MM.1S (cell line): ENCODE data around the gene RGPD5.
"Not testable (repeated sequence)": the region's sequence is repeated elsewhere in the genome, so short reads cannot be mapped to it uniquely, and the experiment has no call there.

Experiments used
- EZH2 ChIP-seq: fragments of 300-600 bp; sonication (generic); optimal IDR thresholded peaks from 2 replicates; pipeline ENCODE3; 2017; ENCODE audit warnings: low read depth, mild to moderate bottlenecking, antibody characterized with exemption, low read length, mixed read lengths
- EZH2phosphoT487 ChIP-seq: fragments of 300-600 bp; sonication (generic); IDR thresholded peaks from 2 replicates; pipeline ENCODE4 v1.6.1; 2018; ENCODE audit warnings: antibody characterized with exemption, low read length
- TF ChIP-seq, protein P1 (sequence below): fragments of 300-600 bp; sonication (generic); IDR thresholded peaks from 2 replicates; pipeline ENCODE4 v1.5.1; 2016; ENCODE audit warnings: antibody characterized with exemption, low read length, mixed read lengths

DNA sequence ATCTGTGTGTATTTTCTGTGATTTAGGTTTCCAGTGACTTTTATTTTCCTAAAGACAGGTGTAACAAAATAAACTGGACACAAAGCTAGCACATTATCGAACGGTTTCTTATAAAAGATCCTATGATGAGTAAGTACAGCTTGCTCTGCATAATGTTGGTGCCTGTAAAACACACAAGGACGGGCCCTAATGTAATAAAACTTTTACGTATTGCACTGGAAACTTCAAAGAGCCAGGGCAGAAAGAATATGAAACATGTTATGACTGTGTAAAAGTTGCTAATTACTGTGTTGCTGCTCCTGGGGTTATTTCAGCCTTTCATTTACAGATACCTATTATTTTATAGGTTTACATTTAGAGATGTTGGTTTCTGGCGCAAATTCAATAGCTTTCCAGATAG is 32.1 kb upstream of the RGPD5 start:
- TF ChIP-seq, protein P1, sequence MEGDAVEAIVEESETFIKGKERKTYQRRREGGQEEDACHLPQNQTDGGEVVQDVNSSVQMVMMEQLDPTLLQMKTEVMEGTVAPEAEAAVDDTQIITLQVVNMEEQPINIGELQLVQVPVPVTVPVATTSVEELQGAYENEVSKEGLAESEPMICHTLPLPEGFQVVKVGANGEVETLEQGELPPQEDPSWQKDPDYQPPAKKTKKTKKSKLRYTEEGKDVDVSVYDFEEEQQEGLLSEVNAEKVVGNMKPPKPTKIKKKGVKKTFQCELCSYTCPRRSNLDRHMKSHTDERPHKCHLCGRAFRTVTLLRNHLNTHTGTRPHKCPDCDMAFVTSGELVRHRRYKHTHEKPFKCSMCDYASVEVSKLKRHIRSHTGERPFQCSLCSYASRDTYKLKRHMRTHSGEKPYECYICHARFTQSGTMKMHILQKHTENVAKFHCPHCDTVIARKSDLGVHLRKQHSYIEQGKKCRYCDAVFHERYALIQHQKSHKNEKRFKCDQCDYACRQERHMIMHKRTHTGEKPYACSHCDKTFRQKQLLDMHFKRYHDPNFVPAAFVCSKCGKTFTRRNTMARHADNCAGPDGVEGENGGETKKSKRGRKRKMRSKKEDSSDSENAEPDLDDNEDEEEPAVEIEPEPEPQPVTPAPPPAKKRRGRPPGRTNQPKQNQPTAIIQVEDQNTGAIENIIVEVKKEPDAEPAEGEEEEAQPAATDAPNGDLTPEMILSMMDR, result not testable (repeated sequence)
- not testable (repeated sequence) for TF ChIP-seq EZH2phosphoT487, EZH2
